ENCODE data around the gene PCARE. TPM values are rescaled to one million over a fixed set of nuclear protein-coding genes. Genes with fewer than 3 reads are reported as not detected.

PCARE gene
- total RNA-seq, 1 donor from 2014 or later, result not detected

Other genes starting within 250 kb of the PCARE start
- 22.8 TPM for gene TRMT61B, start 204.2 kb downstream of the PCARE start, total RNA-seq
- gene WDR43, start 179.9 kb downstream of the PCARE start, total RNA-seq, result 92.4 TPM
- gene TOGARAM2, start 93.2 kb downstream of the PCARE start, total RNA-seq, result 0.31 TPM
- 32.8 TPM for gene CLIP4, start 40.9 kb upstream of the PCARE start, total RNA-seq